Astrocyte (in vitro differentiated cells and primary cell): ENCODE measurements around the gene ANXA2R. TPM values are rescaled to one million over a fixed set of nuclear protein-coding genes. Genes with fewer than 3 reads are reported as not detected.

Experiments used
- DNase-seq: peaks from one replicate; pipeline ENCODE4 v3.0.0-alpha.2; 2010; ENCODE audit warnings: low read depth
- FAIRE-seq: peaks from 2 replicates; lab custom pipeline; 2011; peaks lifted over from hg19 to GRCh38; lab: Jason Lieb, UNC
- H2AFZ ChIP-seq: 2 replicates; pipeline ENCODE4 v1.6.0; 2012; ENCODE audit warnings: low read depth, low read length, inconsistent platforms
- H3K27ac ChIP-seq: 2 replicates; pipeline ENCODE4 v1.5.1; 2011; ENCODE audit warnings: low read depth, low read length, inconsistent platforms
- H3K27me3 ChIP-seq: 2 replicates; pipeline ENCODE4 v1.6.0; 2011; ENCODE audit warnings: low read length, inconsistent platforms; ENCODE audit not compliant: insufficient read depth
- H3K36me3 ChIP-seq: 2 replicates; pipeline ENCODE4 v1.5.1; 2011; ENCODE audit warnings: low read length, inconsistent platforms; ENCODE audit not compliant: insufficient read depth
- H3K4me1 ChIP-seq: 2 replicates; pipeline ENCODE4 v1.5.1; 2011; ENCODE audit warnings: low read length, inconsistent platforms; ENCODE audit not compliant: insufficient read depth
- H3K4me2 ChIP-seq: 2 replicates; pipeline ENCODE4 v1.6.0; 2012; ENCODE audit warnings: low read length, inconsistent platforms
- H3K4me3 ChIP-seq: 2 replicates; pipeline ENCODE4 v1.5.1; 2011; ENCODE audit warnings: low read depth, mild to moderate bottlenecking, low read length, inconsistent platforms; ENCODE audit not compliant: insufficient read depth
- H3K79me2 ChIP-seq: 2 replicates; pipeline ENCODE4 v1.6.0; 2012; ENCODE audit warnings: mild to moderate bottlenecking, low read length, inconsistent platforms; ENCODE audit not compliant: insufficient read depth
- H3K9ac ChIP-seq: 2 replicates; pipeline ENCODE4 v1.6.0; 2012; ENCODE audit warnings: mild to moderate bottlenecking, low read length, inconsistent platforms
- H3K9me3 ChIP-seq: 2 replicates; pipeline ENCODE4 v1.5.1; 2012; ENCODE audit warnings: low read depth, mild to moderate bottlenecking, low read length, inconsistent platforms; ENCODE audit not compliant: insufficient read depth
- H4K20me1 ChIP-seq: 2 replicates; pipeline ENCODE4 v1.6.0; 2012; ENCODE audit warnings: low read length, inconsistent platforms; ENCODE audit not compliant: insufficient read depth
- H3K27ac Mint-ChIP-seq: one replicate; pipeline ENCODE4 v1.8.0; 2021; ENCODE audit warnings: mild to moderate bottlenecking, mixed read lengths; ENCODE audit not compliant: unreplicated experiment
- H3K27me3 Mint-ChIP-seq: one replicate; pipeline ENCODE4 v1.8.0; 2021; ENCODE audit warnings: low read depth, mixed read lengths; ENCODE audit not compliant: unreplicated experiment
- H3K36me3 Mint-ChIP-seq: one replicate; pipeline ENCODE4 v1.8.0; 2021; ENCODE audit warnings: low read depth, mixed read lengths; ENCODE audit not compliant: unreplicated experiment
- H3K4me1 Mint-ChIP-seq: one replicate; pipeline ENCODE4 v1.8.0; 2021; ENCODE audit warnings: low read depth, mixed read lengths; ENCODE audit not compliant: unreplicated experiment
- H3K4me3 Mint-ChIP-seq: one replicate; pipeline ENCODE4 v1.8.0; 2021; ENCODE audit warnings: mild to moderate bottlenecking, moderate library complexity, mixed read lengths; ENCODE audit not compliant: unreplicated experiment
- H3K9me3 Mint-ChIP-seq: one replicate; pipeline ENCODE4 v1.8.0; 2021; ENCODE audit warnings: mild to moderate bottlenecking, mixed read lengths; ENCODE audit not compliant: unreplicated experiment
- CTCF ChIP-seq: IDR thresholded peaks from 2 replicates; pipeline ENCODE4 v1.5.1; 2011; ENCODE audit warnings: low read depth, mild to moderate bottlenecking, inconsistent platforms, low read length, moderate library complexity; ENCODE audit not compliant: insufficient read depth
- EZH2 ChIP-seq: IDR thresholded peaks from 2 replicates; pipeline ENCODE4 v1.6.1; 2012; ENCODE audit warnings: mild to moderate bottlenecking, low read length, inconsistent platforms; ENCODE audit not compliant: insufficient read depth
- total RNA-seq: library from RNA; stranded (reverse); gene quantifications from 2 replicates; pipeline ENCODE4 v1.2.1, GENCODE V29; 2021

The ANXA2R gene
- total RNA-seq, 1 donor from 2014 or later: 0.50 TPM

DNA sequence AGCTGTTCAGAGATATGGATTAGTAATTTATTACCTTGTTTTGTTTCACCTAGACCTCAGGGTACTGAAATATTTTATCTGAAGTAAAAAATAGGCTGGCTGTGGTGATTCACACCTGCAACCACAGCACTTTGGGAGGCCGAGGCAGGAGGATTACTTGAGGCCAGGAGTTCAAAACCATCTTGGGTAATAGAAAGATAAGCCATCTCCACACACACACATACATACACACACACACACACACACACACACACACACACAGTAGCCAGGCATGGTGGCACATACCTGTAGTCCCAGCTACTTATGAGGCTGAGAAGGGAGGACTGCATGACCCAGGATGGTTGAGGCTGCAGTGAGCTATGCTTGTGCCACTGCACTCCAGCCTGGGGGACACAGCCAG is 3.7 kb downstream of the ANXA2R start:
- peaks cover 14% of the 10 kb centered on the region for H3K36me3 Mint-ChIP-seq
- H3K27ac Mint-ChIP-seq: no peak overlapping the region
- no peaks in the 10 kb centered on the region for H3K9me3 ChIP-seq
- H3K79me2 ChIP-seq: peaks cover 72% of the 10 kb centered on the region
- peak overlapping the region; percentile 87 for H3K27ac ChIP-seq
- peak overlapping the region; percentile 84 for H3K9ac ChIP-seq
- H4K20me1 ChIP-seq: no peaks in the 10 kb centered on the region
- H3K4me2 ChIP-seq: peak overlapping the region; percentile 93
- FAIRE-seq (no peak), DNase-seq (no peak)
- H3K4me1 ChIP-seq: peaks cover 35% of the 10 kb centered on the region
- H3K4me3 Mint-ChIP-seq: no peak overlapping the region
- H3K36me3 ChIP-seq: no peaks in the 10 kb centered on the region
- no peaks in the 10 kb centered on the region for H3K27me3 ChIP-seq
- H3K4me1 Mint-ChIP-seq: peaks cover 13% of the 10 kb centered on the region
- no peak overlapping the region for H3K4me3 ChIP-seq
- H3K9me3 Mint-ChIP-seq: peaks cover 21% of the 10 kb centered on the region
- H2AFZ ChIP-seq: no peak overlapping the region
- TF ChIP-seq CTCF (no peak), EZH2 (no peak)
- H3K27me3 Mint-ChIP-seq: peaks cover 30% of the 10 kb centered on the region

DNA sequence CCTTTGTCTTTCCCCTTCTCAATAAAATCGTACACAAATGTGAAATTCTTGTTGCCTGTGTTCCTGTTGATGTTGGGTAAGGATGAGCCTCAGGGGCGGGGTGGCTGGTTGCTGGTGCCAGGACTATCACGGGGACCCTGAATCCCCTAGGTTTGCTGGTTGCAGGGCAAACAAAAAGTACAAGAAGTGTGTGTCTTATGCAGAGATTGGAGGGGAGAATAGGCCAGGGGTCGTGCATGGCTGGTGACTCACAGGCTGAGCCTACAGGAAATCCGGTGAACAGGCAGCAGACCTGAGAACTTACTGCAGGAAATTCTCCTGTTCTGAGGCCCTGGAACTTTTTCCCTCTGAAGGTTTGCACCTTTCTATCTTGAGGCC is 5.5 kb downstream of the ANXA2R start:
- peak overlapping the region; percentile 6 for H3K4me3 Mint-ChIP-seq
- Histone ChIP-seq H3K4me3 (peak overlapping the region; percentile 45), H3K27me3 (no peaks in the 10 kb centered on the region), H3K9ac (peak overlapping the region; percentile 73), H3K27ac (peak overlapping the region; percentile 71), H3K36me3 (no peaks in the 10 kb centered on the region), H3K4me1 (peaks cover 30% of the 10 kb centered on the region), H3K4me2 (peak overlapping the region; percentile 80), H4K20me1 (no peaks in the 10 kb centered on the region), H3K79me2 (peaks cover 63% of the 10 kb centered on the region), H2AFZ (peak overlapping the region; percentile 89), H3K9me3 (no peaks in the 10 kb centered on the region)
- peaks cover 13% of the 10 kb centered on the region for H3K4me1 Mint-ChIP-seq
- H3K9me3 Mint-ChIP-seq: peaks cover 21% of the 10 kb centered on the region
- H3K27ac Mint-ChIP-seq: peak overlapping the region; percentile 77
- peaks cover 32% of the 10 kb centered on the region for H3K27me3 Mint-ChIP-seq
- DNase-seq (peak; percentile 77), FAIRE-seq (no peak)
- peaks cover 14% of the 10 kb centered on the region for H3K36me3 Mint-ChIP-seq
- TF ChIP-seq CTCF (no peak), EZH2 (no peak)

GRCh38 chr5:43033841-43034590 is 6.1 kb downstream of the ANXA2R start:
- H3K27me3 ChIP-seq: no peaks in the 10 kb centered on the region
- peaks cover 58% of the 10 kb centered on the region for H3K79me2 ChIP-seq
- H2AFZ ChIP-seq: peak overlapping the region; percentile 89
- peak; percentile 37 for DNase-seq
- peak overlapping the region; percentile 31 for H3K4me3 Mint-ChIP-seq
- peaks cover 21% of the 10 kb centered on the region for H3K9me3 Mint-ChIP-seq
- peak overlapping the region; percentile 71 for H3K27ac ChIP-seq
- H3K9me3 ChIP-seq: no peaks in the 10 kb centered on the region
- peaks cover 30% of the 10 kb centered on the region for H3K27me3 Mint-ChIP-seq
- FAIRE-seq: no peak
- H4K20me1 ChIP-seq: no peaks in the 10 kb centered on the region
- H3K4me2 ChIP-seq: peak overlapping the region; percentile 80
- peaks cover 13% of the 10 kb centered on the region for H3K4me1 Mint-ChIP-seq
- H3K27ac Mint-ChIP-seq: peak overlapping the region; percentile 77
- no peaks in the 10 kb centered on the region for H3K36me3 ChIP-seq
- peak overlapping the region; percentile 73 for H3K9ac ChIP-seq
- peaks cover 14% of the 10 kb centered on the region for H3K36me3 Mint-ChIP-seq
- H3K4me3 ChIP-seq: peak overlapping the region; percentile 45
- H3K4me1 ChIP-seq: peaks cover 25% of the 10 kb centered on the region
- TF ChIP-seq CTCF: no peak
- TF ChIP-seq EZH2: no peak
